ENCODE results near the gene FBLL1. TPM values are rescaled to one million over a fixed set of nuclear protein-coding genes. Genes with fewer than 3 reads are reported as not detected.

FBLL1 gene
- total RNA-seq, 1 experiment from 2014 or later, result 7.5 TPM

- intact Hi-C loops (cut with micrococcal nuclease; ENCODE audit: unreplicated experiment), result no loop called here
- no peak for TF ChIP-seq SIN3A (IDR thresholded peaks at IDR 0.05; ENCODE audit: borderline replicate concordance, insufficient read depth, low read depth, low read length)
- TF ChIP-seq CTCF (IDR thresholded peaks at IDR 0.05), result no peak
- no TSS peak for BruUV-seq (replicated peaks)
Observed at GRCh38 chr5:168481330-168481788, 47.7 kb upstream of the FBLL1 start.

GRCh38 chr5:168482361-168482760 lies 46.7 kb upstream of the FBLL1 start:
- TF ChIP-seq SIN3A (IDR thresholded peaks at IDR 0.05; ENCODE audit: borderline replicate concordance, insufficient read depth, low read depth, low read length) (no peak), CTCF (IDR thresholded peaks at IDR 0.05) (no peak), POLR2AphosphoS5 (IDR thresholded peaks at IDR 0.05; ENCODE audit: low read depth, low read length) (no peak), REST (IDR thresholded peaks at IDR 0.05; ENCODE audit: insufficient read depth in 1 of 2, low read depth in 2 of 2, low read length in 1 of 2) (no peak), TCF7L2 (IDR thresholded peaks at IDR 0.05; ENCODE audit: low read depth, low read length) (no peak)
- Histone ChIP-seq H3K27ac (ENCODE audit: low read length) (no peak overlapping the region), H3K27me3 (ENCODE audit: control insufficient read depth, insufficient read depth, low read length) (no peaks in the 10 kb centered on the region), H3K4me1 (ENCODE audit: control insufficient read depth, insufficient read depth, low read length) (no peaks in the 10 kb centered on the region; the same call in 1 of the 2 replicates), H3K4me3 (ENCODE audit: low read depth in 2 of 2, low read length in 2 of 2) (no peak overlapping the region), H3K36me3 (ENCODE audit: control insufficient read depth, insufficient read depth, low read length) (peaks cover 3% of the 10 kb centered on the region; the same call in 1 of the 2 replicates), H3K9me3 (ENCODE audit: control insufficient read depth, insufficient read depth, low read depth, low read length) (no peaks in the 10 kb centered on the region)
- BruUV-seq (replicated peaks), result no TSS peak
- ChIA-PET CTCF (no interaction called here), POLR2A (no interaction called here)
- in situ Hi-C loops (cut with HindIII; ENCODE audit: low pct_unique_long_range_greater_than_20kb, low sequenced_read_pairs) (no loop called here), intact Hi-C loops (cut with micrococcal nuclease; ENCODE audit: unreplicated experiment) (no loop called here)
- ATAC-seq (no peak), DNase-seq (ENCODE audit: low read depth, low spot score) (no peak)

More at GRCh38 chr5:168481330-168481788, 47.7 kb upstream of the FBLL1 start:
- Histone ChIP-seq H3K4me3 (ENCODE audit: low read depth in 2 of 2, low read length in 2 of 2) (no peak overlapping the region), H3K27ac (ENCODE audit: low read length) (no peak overlapping the region), H3K9me3 (ENCODE audit: control insufficient read depth, insufficient read depth, low read depth, low read length) (no peaks in the 10 kb centered on the region), H3K4me1 (ENCODE audit: control insufficient read depth, insufficient read depth, low read length) (no peaks in the 10 kb centered on the region), H3K27me3 (ENCODE audit: control insufficient read depth, insufficient read depth, low read length) (no peaks in the 10 kb centered on the region), H3K36me3 (ENCODE audit: control insufficient read depth, insufficient read depth, low read length) (peaks cover under 1% of the 10 kb centered on the region; the same call in 1 of the 2 replicates)
- CTCF ChIA-PET, result no interaction called here
- in situ Hi-C loops (cut with HindIII; ENCODE audit: low pct_unique_long_range_greater_than_20kb, low sequenced_read_pairs), result no loop called here
- no peak for DNase-seq (ENCODE audit: low read depth, low spot score)
- ATAC-seq, result no peak
- POLR2A ChIA-PET, result no interaction called here

Measured in Panc1 (cell line).